G401.6 (cell line): ENCODE data around the gene CALM1.

ENCODE experiments used
- FAIRE-seq: peaks from 2 replicates; lab custom pipeline; 2012; peaks lifted over from hg19 to GRCh38; lab: Jason Lieb, UNC

Gene CALM1

GRCh38 chr14:90443161-90444076 lies 46.6 kb downstream of the CALM1 start:
- no peak for FAIRE-seq

GRCh38 chr14:90444077-90444696 lies 47.4 kb downstream of the CALM1 start:
- FAIRE-seq = no peak

GRCh38 chr14:90445011-90445410 lies 48.2 kb downstream of the CALM1 start:
- no peak for FAIRE-seq

GRCh38 chr14:90446405-90446804 lies 49.6 kb downstream of the CALM1 start:
- no peak for FAIRE-seq

- FAIRE-seq = no peak
Measured at GRCh38 chr14:90447720-90448497, 51.1 kb downstream of the CALM1 start.

- no peak for FAIRE-seq
Measured at GRCh38 chr14:90449411-90449810, 52.6 kb downstream of the CALM1 start.

- no peak for FAIRE-seq
Measured at GRCh38 chr14:90450151-90450550, 53.3 kb downstream of the CALM1 start.

GRCh38 chr14:90450667-90451066 lies 53.8 kb downstream of the CALM1 start:
- no peak for FAIRE-seq

- FAIRE-seq = no peak
Measured at GRCh38 chr14:90451443-90451842, 54.6 kb downstream of the CALM1 start.

GRCh38 chr14:90451961-90452360 lies 55.1 kb downstream of the CALM1 start:
- no peak for FAIRE-seq

- no peak for FAIRE-seq
Measured at GRCh38 chr14:90452366-90452765, 55.5 kb downstream of the CALM1 start.

GRCh38 chr14:90453401-90453951 lies 56.6 kb downstream of the CALM1 start:
- FAIRE-seq = no peak

GRCh38 chr14:90454041-90455000 lies 57.5 kb downstream of the CALM1 start:
- FAIRE-seq = no peak

- no peak for FAIRE-seq
Measured at GRCh38 chr14:90455100-90455571, 58.3 kb downstream of the CALM1 start.

GRCh38 chr14:90456551-90456950 lies 59.7 kb downstream of the CALM1 start:
- no peak for FAIRE-seq

GRCh38 chr14:90457186-90457585 lies 60.4 kb downstream of the CALM1 start:
- no peak for FAIRE-seq
